ENCODE results near the gene HSF2.

GRCh38 chr6:122471107-122472021, 71.9 kb downstream of the HSF2 start, which contains the start of gene SERINC1:
- TF ChIP-seq CTCF (IDR thresholded peaks at IDR 0.05) (no peak), POLR2A (IDR thresholded peaks at IDR 0.05) (peak; percentile 65 to 95)

Measured in thyroid gland (tissue), 4 donors.